Measurements from ENCODE around the gene ZFPL1. TPM values are rescaled to one million over a fixed set of nuclear protein-coding genes. Genes with fewer than 3 reads are reported as not detected.

The ZFPL1 gene
- total and polyA plus RNA-seq, 4 donors, result 12.3 to 19.2 (median 16.3) TPM

GRCh38 chr11:65066315-65066714 is 17.7 kb upstream of the ZFPL1 start:
- H3K4me3 ChIP-seq (ENCODE audit: low read depth in 1 of 3, low read length in 3 of 3), result no peak overlapping the region
- TF ChIP-seq EGR1 (IDR thresholded peaks at IDR 0.05; ENCODE audit: low read depth in 2 of 2) (no peak), FOXA1 (IDR thresholded peaks at IDR 0.05) (no peak), MAX (IDR thresholded peaks at IDR 0.05) (no peak), CTCF (IDR thresholded peaks at IDR 0.05; ENCODE audit: low read depth, low read length, missing input control) (no peak), TAF1 (conservative IDR thresholded peaks at IDR 0.05) (no peak), SP1 (IDR thresholded peaks at IDR 0.05) (no peak), GABPA (IDR thresholded peaks at IDR 0.05 in 1 of 2, conservative IDR thresholded peaks at IDR 0.05 in 1 of 2) (no peak), YY1 (IDR thresholded peaks at IDR 0.05) (no peak), HNF4A (conservative IDR thresholded peaks at IDR 0.05) (no peak)
- TF ChIP-seq, protein P1, sequence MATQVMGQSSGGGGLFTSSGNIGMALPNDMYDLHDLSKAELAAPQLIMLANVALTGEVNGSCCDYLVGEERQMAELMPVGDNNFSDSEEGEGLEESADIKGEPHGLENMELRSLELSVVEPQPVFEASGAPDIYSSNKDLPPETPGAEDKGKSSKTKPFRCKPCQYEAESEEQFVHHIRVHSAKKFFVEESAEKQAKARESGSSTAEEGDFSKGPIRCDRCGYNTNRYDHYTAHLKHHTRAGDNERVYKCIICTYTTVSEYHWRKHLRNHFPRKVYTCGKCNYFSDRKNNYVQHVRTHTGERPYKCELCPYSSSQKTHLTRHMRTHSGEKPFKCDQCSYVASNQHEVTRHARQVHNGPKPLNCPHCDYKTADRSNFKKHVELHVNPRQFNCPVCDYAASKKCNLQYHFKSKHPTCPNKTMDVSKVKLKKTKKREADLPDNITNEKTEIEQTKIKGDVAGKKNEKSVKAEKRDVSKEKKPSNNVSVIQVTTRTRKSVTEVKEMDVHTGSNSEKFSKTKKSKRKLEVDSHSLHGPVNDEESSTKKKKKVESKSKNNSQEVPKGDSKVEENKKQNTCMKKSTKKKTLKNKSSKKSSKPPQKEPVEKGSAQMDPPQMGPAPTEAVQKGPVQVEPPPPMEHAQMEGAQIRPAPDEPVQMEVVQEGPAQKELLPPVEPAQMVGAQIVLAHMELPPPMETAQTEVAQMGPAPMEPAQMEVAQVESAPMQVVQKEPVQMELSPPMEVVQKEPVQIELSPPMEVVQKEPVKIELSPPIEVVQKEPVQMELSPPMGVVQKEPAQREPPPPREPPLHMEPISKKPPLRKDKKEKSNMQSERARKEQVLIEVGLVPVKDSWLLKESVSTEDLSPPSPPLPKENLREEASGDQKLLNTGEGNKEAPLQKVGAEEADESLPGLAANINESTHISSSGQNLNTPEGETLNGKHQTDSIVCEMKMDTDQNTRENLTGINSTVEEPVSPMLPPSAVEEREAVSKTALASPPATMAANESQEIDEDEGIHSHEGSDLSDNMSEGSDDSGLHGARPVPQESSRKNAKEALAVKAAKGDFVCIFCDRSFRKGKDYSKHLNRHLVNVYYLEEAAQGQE (IDR thresholded peaks at IDR 0.05), result no peak
- TF ChIP-seq, protein P2, sequence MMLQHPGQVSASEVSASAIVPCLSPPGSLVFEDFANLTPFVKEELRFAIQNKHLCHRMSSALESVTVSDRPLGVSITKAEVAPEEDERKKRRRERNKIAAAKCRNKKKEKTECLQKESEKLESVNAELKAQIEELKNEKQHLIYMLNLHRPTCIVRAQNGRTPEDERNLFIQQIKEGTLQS (IDR thresholded peaks at IDR 0.05), result no peak
- no peak overlapping the region for H3K27ac ChIP-seq (ENCODE audit: low read depth in 1 of 2, low read length in 2 of 2)
- H3K4me1 ChIP-seq (ENCODE audit: control insufficient read depth in 4 of 4, insufficient read depth in 4 of 4, low read length in 3 of 4), result no peaks in the 10 kb centered on the region
- no peak for DNase-seq (ENCODE audit: low spot score)
- no peaks in the 10 kb centered on the region for H3K36me3 ChIP-seq (ENCODE audit: control insufficient read depth in 4 of 4, insufficient read depth in 3 of 4, low read depth in 1 of 4, low read length in 3 of 4)
- 91% methylated on average over 11 of the region's 11 CpGs for WGBS
- no peak overlapping the region for H3K9ac ChIP-seq (ENCODE audit: low read depth in 1 of 2, low read length in 2 of 2)
- H3K27me3 ChIP-seq (ENCODE audit: control insufficient read depth in 4 of 4, insufficient read depth in 4 of 4, low read length in 3 of 4), result no peaks in the 10 kb centered on the region
- H3K9me3 ChIP-seq (ENCODE audit: control insufficient read depth in 4 of 4, low read length in 3 of 4), result no peaks in the 10 kb centered on the region

- Histone ChIP-seq H3K4me3 (ENCODE audit: low read depth in 1 of 3, low read length in 3 of 3) (no peak overlapping the region), H3K9ac (ENCODE audit: low read depth in 1 of 2, low read length in 2 of 2) (no peak overlapping the region), H3K27ac (ENCODE audit: low read depth in 1 of 2, low read length in 2 of 2) (no peak overlapping the region), H3K36me3 (ENCODE audit: control insufficient read depth in 4 of 4, insufficient read depth in 3 of 4, low read depth in 1 of 4, low read length in 3 of 4) (no peaks in the 10 kb centered on the region), H3K27me3 (ENCODE audit: control insufficient read depth in 4 of 4, insufficient read depth in 4 of 4, low read length in 3 of 4) (no peaks in the 10 kb centered on the region), H3K9me3 (ENCODE audit: control insufficient read depth in 4 of 4, low read length in 3 of 4) (no peaks in the 10 kb centered on the region), H3K4me1 (ENCODE audit: control insufficient read depth in 4 of 4, insufficient read depth in 4 of 4, low read length in 3 of 4) (no peaks in the 10 kb centered on the region)
- no peak for DNase-seq (ENCODE audit: low spot score)
- 95% methylated on average over 4 of the region's 4 CpGs for WGBS
- TF ChIP-seq GABPA (IDR thresholded peaks at IDR 0.05 in 1 of 2, conservative IDR thresholded peaks at IDR 0.05 in 1 of 2) (no peak), NR2F2 (IDR thresholded peaks at IDR 0.05) (no peak), JUND (IDR thresholded peaks at IDR 0.05) (no peak), FOXA1 (IDR thresholded peaks at IDR 0.05) (no peak), HNF4A (conservative IDR thresholded peaks at IDR 0.05) (no peak), CTCF (IDR thresholded peaks at IDR 0.05; ENCODE audit: low read depth, low read length, missing input control) (no peak), RAD21 (IDR thresholded peaks at IDR 0.05) (no peak), FOXA2 (IDR thresholded peaks at IDR 0.05) (no peak), RXRA (IDR thresholded peaks at IDR 0.05) (no peak), MAX (IDR thresholded peaks at IDR 0.05) (no peak)
- TF ChIP-seq, protein P3, sequence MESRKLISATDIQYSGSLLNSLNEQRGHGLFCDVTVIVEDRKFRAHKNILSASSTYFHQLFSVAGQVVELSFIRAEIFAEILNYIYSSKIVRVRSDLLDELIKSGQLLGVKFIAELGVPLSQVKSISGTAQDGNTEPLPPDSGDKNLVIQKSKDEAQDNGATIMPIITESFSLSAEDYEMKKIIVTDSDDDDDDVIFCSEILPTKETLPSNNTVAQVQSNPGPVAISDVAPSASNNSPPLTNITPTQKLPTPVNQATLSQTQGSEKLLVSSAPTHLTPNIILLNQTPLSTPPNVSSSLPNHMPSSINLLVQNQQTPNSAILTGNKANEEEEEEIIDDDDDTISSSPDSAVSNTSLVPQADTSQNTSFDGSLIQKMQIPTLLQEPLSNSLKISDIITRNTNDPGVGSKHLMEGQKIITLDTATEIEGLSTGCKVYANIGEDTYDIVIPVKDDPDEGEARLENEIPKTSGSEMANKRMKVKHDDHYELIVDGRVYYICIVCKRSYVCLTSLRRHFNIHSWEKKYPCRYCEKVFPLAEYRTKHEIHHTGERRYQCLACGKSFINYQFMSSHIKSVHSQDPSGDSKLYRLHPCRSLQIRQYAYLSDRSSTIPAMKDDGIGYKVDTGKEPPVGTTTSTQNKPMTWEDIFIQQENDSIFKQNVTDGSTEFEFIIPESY (IDR thresholded peaks at IDR 0.05), result no peak
- TF ChIP-seq, protein P1 (IDR thresholded peaks at IDR 0.05), result no peak
Measured at GRCh38 chr11:65066805-65067291, 17.2 kb upstream of the ZFPL1 start.
